ENCODE measurements around the gene ZCCHC7.

The ZCCHC7 gene

GRCh38 chr9:37398464-37399025 lies 278.2 kb downstream of the ZCCHC7 start:
- Histone ChIP-seq H4K20me1 (ENCODE audit: insufficient read depth, low read length) (no peaks in the 10 kb centered on the region), H3K9me3 (ENCODE audit: insufficient read depth, low read length) (no peaks in the 10 kb centered on the region), H3K27me3 (ENCODE audit: low read depth, low read length) (no peaks in the 10 kb centered on the region), H3K4me1 (ENCODE audit: low read length) (peaks cover 61% of the 10 kb centered on the region), H3K79me2 (ENCODE audit: low read length) (no peaks in the 10 kb centered on the region), H3K9ac (ENCODE audit: low read length) (peak overlapping the region; percentile 34), H3K36me3 (replicated peaks; ENCODE audit: low read depth, low read length) (no peaks in the 10 kb centered on the region), H3K4me2 (ENCODE audit: low read length) (peak overlapping the region; percentile 29), H3K27ac (ENCODE audit: low read length) (peak overlapping the region; percentile 99), H3K4me3 (ENCODE audit: low read length) (no peak overlapping the region), H2AFZ (ENCODE audit: low read depth, low read length) (peak overlapping the region; percentile 29; the same call in 1 of the 2 replicates)
- no peak for TF ChIP-seq EZH2phosphoT487 (IDR thresholded peaks at IDR 0.05; ENCODE audit: low read depth)
- no peak for TF ChIP-seq CTCF (IDR thresholded peaks at IDR 0.05; ENCODE audit: low read depth, low read length)

- Histone ChIP-seq H3K9ac (ENCODE audit: low read length) (peak overlapping the region; percentile 64), H3K36me3 (replicated peaks; ENCODE audit: low read depth, low read length) (no peaks in the 10 kb centered on the region), H2AFZ (ENCODE audit: low read depth, low read length) (no peak overlapping the region), H3K27me3 (ENCODE audit: low read depth, low read length) (no peaks in the 10 kb centered on the region), H3K4me1 (ENCODE audit: low read length) (peaks cover 68% of the 10 kb centered on the region), H3K4me3 (ENCODE audit: low read length) (no peak overlapping the region), H3K79me2 (ENCODE audit: low read length) (no peaks in the 10 kb centered on the region), H3K9me3 (ENCODE audit: insufficient read depth, low read length) (no peaks in the 10 kb centered on the region), H3K4me2 (ENCODE audit: low read length) (peak overlapping the region; percentile 16; the same call in 1 of the 2 replicates), H3K27ac (ENCODE audit: low read length) (peak overlapping the region; percentile 99), H4K20me1 (ENCODE audit: insufficient read depth, low read length) (no peaks in the 10 kb centered on the region)
- TF ChIP-seq EZH2phosphoT487 (IDR thresholded peaks at IDR 0.05; ENCODE audit: low read depth): no peak
- no peak for TF ChIP-seq CTCF (IDR thresholded peaks at IDR 0.05; ENCODE audit: low read depth, low read length)
These were observed 279.0 kb downstream of the ZCCHC7 start for GRCh38 chr9:37399336-37399735.

- no peak for TF ChIP-seq CTCF (IDR thresholded peaks at IDR 0.05; ENCODE audit: low read depth, low read length)
- no peak for TF ChIP-seq EZH2phosphoT487 (IDR thresholded peaks at IDR 0.05; ENCODE audit: low read depth)
- Histone ChIP-seq H3K27me3 (ENCODE audit: low read depth, low read length) (no peaks in the 10 kb centered on the region), H3K9me3 (ENCODE audit: insufficient read depth, low read length) (no peaks in the 10 kb centered on the region), H3K4me1 (ENCODE audit: low read length) (peaks cover 95% of the 10 kb centered on the region), H3K4me2 (ENCODE audit: low read length) (peak overlapping the region; percentile 30), H3K36me3 (replicated peaks; ENCODE audit: low read depth, low read length) (no peaks in the 10 kb centered on the region), H3K9ac (ENCODE audit: low read length) (peak overlapping the region; percentile 92), H4K20me1 (ENCODE audit: insufficient read depth, low read length) (no peaks in the 10 kb centered on the region), H3K4me3 (ENCODE audit: low read length) (no peak overlapping the region), H2AFZ (ENCODE audit: low read depth, low read length) (no peak overlapping the region), H3K79me2 (ENCODE audit: low read length) (peaks cover 18% of the 10 kb centered on the region), H3K27ac (ENCODE audit: low read length) (peak overlapping the region; percentile 99)
These were observed 284.2 kb downstream of the ZCCHC7 start for GRCh38 chr9:37404590-37404989.

- H3K4me3 ChIP-seq (ENCODE audit: low read length): no peak overlapping the region
- no peaks in the 10 kb centered on the region for H3K9me3 ChIP-seq (ENCODE audit: insufficient read depth, low read length)
- H3K36me3 ChIP-seq (replicated peaks; ENCODE audit: low read depth, low read length): no peaks in the 10 kb centered on the region
- H2AFZ ChIP-seq (ENCODE audit: low read depth, low read length): no peak overlapping the region
- H3K27me3 ChIP-seq (ENCODE audit: low read depth, low read length): no peaks in the 10 kb centered on the region
- H3K4me2 ChIP-seq (ENCODE audit: low read length): peak overlapping the region; percentile 30
- H3K4me1 ChIP-seq (ENCODE audit: low read length): peaks cover 95% of the 10 kb centered on the region
- peak overlapping the region; percentile 99 for H3K27ac ChIP-seq (ENCODE audit: low read length)
- H3K9ac ChIP-seq (ENCODE audit: low read length): peak overlapping the region; percentile 92
- TF ChIP-seq EZH2phosphoT487 (IDR thresholded peaks at IDR 0.05; ENCODE audit: low read depth) (no peak), CTCF (IDR thresholded peaks at IDR 0.05; ENCODE audit: low read depth, low read length) (no peak)
- H4K20me1 ChIP-seq (ENCODE audit: insufficient read depth, low read length): no peaks in the 10 kb centered on the region
- peaks cover 23% of the 10 kb centered on the region for H3K79me2 ChIP-seq (ENCODE audit: low read length)
These were observed 285.0 kb downstream of the ZCCHC7 start for GRCh38 chr9:37405350-37405749.

Measured in OCI-LY3 (cell line).